HG02938 (cell line): Measurements from ENCODE around the gene GFRA4.
"Not testable (repeated sequence)": the region's sequence is repeated elsewhere in the genome, so short reads cannot be mapped to it uniquely, and the experiment has no call there.

Source experiments
- ATAC-seq: cut with Tn5 transposase; IDR thresholded peaks from one replicate; pipeline ENCODE4 v1.9.1; 2021; ENCODE audit warnings: mild to moderate bottlenecking, moderate library complexity; ENCODE audit not compliant: unreplicated experiment

Gene GFRA4

GRCh38 chr20:3627476-3627875 lies 35.7 kb downstream of the GFRA4 start:
- ATAC-seq = no peak

- ATAC-seq = no peak
Measured at GRCh38 chr20:3622406-3622805, 40.8 kb downstream of the GFRA4 start.

- ATAC-seq = no peak
Measured at GRCh38 chr20:3621111-3621510, 42.1 kb downstream of the GFRA4 start.

GRCh38 chr20:3616250-3616649 lies 46.9 kb downstream of the GFRA4 start:
- ATAC-seq = no peak

- not testable (repeated sequence) for ATAC-seq
Measured at GRCh38 chr20:3615171-3615840, 47.9 kb downstream of the GFRA4 start.

- ATAC-seq = no peak
Measured at GRCh38 chr20:3614466-3614865, 48.7 kb downstream of the GFRA4 start.

- no peak for ATAC-seq
Measured at GRCh38 chr20:3613821-3614440, 49.3 kb downstream of the GFRA4 start.

GRCh38 chr20:3612795-3613572 lies 50.2 kb downstream of the GFRA4 start:
- no peak for ATAC-seq

- ATAC-seq = no peak
Measured at GRCh38 chr20:3611901-3612300, 51.3 kb downstream of the GFRA4 start.
